H1 (cell line): ENCODE data around the gene HPS6. TPM values are rescaled to one million over a fixed set of nuclear protein-coding genes. Genes with fewer than 3 reads are reported as not detected.

Experiments
- CTCF ChIA-PET: fragments of 300-600 bp; sonication (Branson Sonifier 250); formaldehyde crosslinking; loops from one replicate; lab custom pipeline; 2021; ENCODE audit not compliant: partially characterized antibody; lab: Charles Lee
- POLR2A ChIA-PET: fragments of 300-600 bp; sonication (Branson Sonifier 250); formaldehyde crosslinking; loops from one replicate; lab custom pipeline; 2021; ENCODE audit warnings: inconsistent platforms; ENCODE audit not compliant: partially characterized antibody; lab: Charles Lee
- DNase-seq, 2 experiments: peaks; one replicate each; pipeline versions ENCODE4 v3.0.0 to v3.0.0-alpha.2; 2010 to 2022; ENCODE audit warnings: low spot score in 2 of 2, low read depth in 1 of 2, mixed read lengths in 1 of 2
- FAIRE-seq: peaks from 2 replicates; lab custom pipeline; 2011; peaks lifted over from hg19 to GRCh38; lab: Jason Lieb, UNC
- H2AFZ ChIP-seq: 2 replicates; pipeline ENCODE4 v1.8.1; 2012; ENCODE audit warnings: low read length, inconsistent platforms
- H2AK5ac ChIP-seq: 2 replicates; pipeline ENCODE4 v1.6.1; 2013; ENCODE audit warnings: low read depth, low read length
- H2BK120ac ChIP-seq: replicated peaks from 2 replicates; pipeline ENCODE3; 2013; ENCODE audit warnings: low read depth, low read length, inconsistent platforms
- H2BK12ac ChIP-seq: 2 replicates; pipeline ENCODE4 v1.6.1; 2013; ENCODE audit warnings: low read depth, low read length
- H2BK15ac ChIP-seq: 2 replicates; pipeline ENCODE4 v1.6.1; 2013; ENCODE audit warnings: low read length
- H2BK20ac ChIP-seq: 2 replicates; pipeline ENCODE4 v1.6.1; 2013; ENCODE audit warnings: low read length
- H2BK5ac ChIP-seq: 2 replicates; pipeline ENCODE4 v1.6.1; 2013; ENCODE audit warnings: low read depth, low read length
- H3K14ac ChIP-seq: 2 replicates; pipeline ENCODE4 v1.6.1; 2013; ENCODE audit warnings: inconsistent platforms; ENCODE audit not compliant: insufficient read length
- H3K18ac ChIP-seq: 2 replicates; pipeline ENCODE4 v1.6.1; 2013; ENCODE audit warnings: low read length; ENCODE audit errors: extremely low read depth
- H3K23ac ChIP-seq: 2 replicates; pipeline ENCODE4 v1.6.1; 2013; ENCODE audit warnings: inconsistent platforms; ENCODE audit not compliant: insufficient read length
- H3K23me2 ChIP-seq: 2 replicates; pipeline ENCODE4 v1.6.1; 2013; ENCODE audit warnings: low read depth, low read length
- H3K27ac ChIP-seq: 2 replicates; pipeline ENCODE4 v1.6.1; 2011; ENCODE audit warnings: low read depth, low read length, inconsistent platforms
- H3K27me3 ChIP-seq, 4 experiments: replicated peaks in 1 of 4; 1 replicate in 1 of 4; 2 replicates in 3 of 4; pipeline versions ENCODE4 v1.6.1 to v1.8.1; 2011 to 2013; ENCODE audit warnings: low read length in 3 of 4, mild to moderate bottlenecking in 3 of 4, inconsistent platforms in 2 of 4, mixed read lengths in 2 of 4, moderate library complexity in 1 of 4; ENCODE audit not compliant: control insufficient read depth in 3 of 4, insufficient read depth in 3 of 4; ENCODE audit errors: extremely low read depth in 1 of 4
- H3K36me3 ChIP-seq, 4 experiments: 2 replicates each; pipeline versions ENCODE4 v1.6.1 to v1.8.1; 2011 to 2013; ENCODE audit warnings: mild to moderate bottlenecking in 4 of 4, low read length in 3 of 4, moderate library complexity in 2 of 4, control low read depth in 1 of 4, inconsistent platforms in 1 of 4; ENCODE audit not compliant: insufficient read depth in 4 of 4, control insufficient read depth in 2 of 4
- H3K4ac ChIP-seq: replicated peaks from 2 replicates; pipeline ENCODE3; 2013; ENCODE audit warnings: low read length, low read depth, mixed read lengths, inconsistent platforms; ENCODE audit not compliant: insufficient read length
- H3K4me1 ChIP-seq, 4 experiments: replicated peaks in 1 of 4; 1 replicate in 1 of 4; 2 replicates in 3 of 4; pipeline versions ENCODE4 v1.6.1 to v1.8.1; 2011 to 2013; ENCODE audit warnings: low read length in 3 of 4, inconsistent platforms in 2 of 4, mixed read lengths in 1 of 4; ENCODE audit not compliant: insufficient read depth in 4 of 4, control insufficient read depth in 3 of 4
- H3K4me2 ChIP-seq, 2 experiments: 2 replicates each; pipeline versions ENCODE4 v1.6.1 to v1.8.1; 2011 to 2013; ENCODE audit warnings: low read depth in 2 of 2, low read length in 2 of 2, control low read depth in 1 of 2, inconsistent platforms in 1 of 2, mild to moderate bottlenecking in 1 of 2; ENCODE audit not compliant: insufficient read depth in 1 of 2
- H3K4me3 ChIP-seq, 4 experiments: fragments of 200-600, 300-600 bp in 1 of 4; sonication (generic), shearing (Covaris generic), sonication (Bioruptor Twin) in 1 of 4; 2 replicates each; pipeline versions ENCODE4 v1.5.1 to v1.8.1; 2011 to 2016; ENCODE audit warnings: low read length in 4 of 4, low read depth in 3 of 4, control low read depth in 2 of 4, inconsistent platforms in 2 of 4, mild to moderate bottlenecking in 2 of 4, mixed read lengths in 1 of 4, moderate library complexity in 1 of 4; ENCODE audit not compliant: insufficient read depth in 2 of 4; ENCODE audit errors: extremely low read depth in 1 of 4
- H3K56ac ChIP-seq: replicated peaks from 2 replicates; pipeline ENCODE3; 2013; ENCODE audit warnings: low read depth, mild to moderate bottlenecking, mixed read lengths, low read length, inconsistent platforms; ENCODE audit not compliant: insufficient read length
- H3K79me1 ChIP-seq: 2 replicates; pipeline ENCODE4 v1.6.1; 2013; ENCODE audit warnings: low read depth, low read length, control low read depth
- H3K79me2 ChIP-seq, 2 experiments: 2 replicates each; pipeline versions ENCODE4 v1.6.1 to v1.8.1; 2012 to 2013; ENCODE audit warnings: low read length in 2 of 2, mild to moderate bottlenecking in 2 of 2, inconsistent platforms in 1 of 2; ENCODE audit not compliant: insufficient read depth in 2 of 2, control insufficient read depth in 1 of 2
- H3K9ac ChIP-seq, 4 experiments: replicated peaks in 1 of 4; 1 replicate in 1 of 4; 2 replicates in 3 of 4; pipeline versions ENCODE4 v1.6.1 to v1.8.1; 2011 to 2013; ENCODE audit warnings: low read depth in 3 of 4, low read length in 3 of 4, control low read depth in 2 of 4, mild to moderate bottlenecking in 2 of 4, moderate library complexity in 2 of 4, inconsistent platforms in 1 of 4; ENCODE audit errors: extremely low read depth in 1 of 4
- H3K9me3 ChIP-seq, 2 experiments: 2 replicates each; pipeline versions ENCODE4 v1.6.1 to v1.8.1; 2012 to 2013; ENCODE audit warnings: mild to moderate bottlenecking in 2 of 2, moderate library complexity in 2 of 2, control low read depth in 1 of 2, inconsistent platforms in 1 of 2, low read depth in 1 of 2, low read length in 1 of 2, mixed read lengths in 1 of 2; ENCODE audit not compliant: insufficient read depth in 2 of 2
- H4K20me1 ChIP-seq, 2 experiments: replicated peaks in 1 of 2; 2 replicates each; pipeline versions ENCODE3 to v1.8.1; 2011 to 2013; ENCODE audit warnings: inconsistent platforms in 2 of 2, low read length in 2 of 2, mild to moderate bottlenecking in 1 of 2; ENCODE audit not compliant: insufficient read depth in 2 of 2, control insufficient read depth in 1 of 2
- H4K5ac ChIP-seq: 2 replicates; pipeline ENCODE4 v1.6.1; 2013; ENCODE audit warnings: low read length, low read depth, mixed read lengths, inconsistent platforms; ENCODE audit not compliant: insufficient read length
- H4K8ac ChIP-seq: 2 replicates; pipeline ENCODE4 v1.8.0; 2013; ENCODE audit warnings: mild to moderate bottlenecking, moderate library complexity, low read length, inconsistent platforms; ENCODE audit not compliant: insufficient read depth; ENCODE audit errors: extremely low read depth
- H4K91ac ChIP-seq: replicated peaks from 2 replicates; pipeline ENCODE3; 2013; ENCODE audit warnings: low read length, mixed read lengths, inconsistent platforms; ENCODE audit not compliant: insufficient read length
- HDAC6 ChIP-seq: IDR thresholded peaks from one replicate; pipeline ENCODE4 v1.7.1; 2012; ENCODE audit warnings: low read depth, mild to moderate bottlenecking, inconsistent platforms, low read length, moderate library complexity
- POU5F1 ChIP-seq: IDR thresholded peaks from 2 replicates; pipeline ENCODE4 v1.6.1; 2011; ENCODE audit warnings: low read depth, mild to moderate bottlenecking, low read length, moderate library complexity
- WGBS, 2 experiments: shearing (Covaris generic) in 1 of 2; methylation state at CpG; one replicate each; pipeline versions ENCODE4 v1.1.6 to v1.1.7; 2013 to 2015; ENCODE audit warnings: low lambda C conversion rate in 2 of 2, mixed read lengths in 2 of 2, inconsistent platforms in 1 of 2, low coverage in 1 of 2, missing lambda C conversion rate in 1 of 2; ENCODE audit not compliant: insufficient replicate concordance in 2 of 2, insufficient coverage in 1 of 2, insufficient read length in 1 of 2; ENCODE audit errors: extremely low coverage in 1 of 2, missing lambda C conversion rate in 1 of 2; 5-methylcytosine and 5-hydroxymethylcytosine counted together
- polyA plus RNA-seq, 7 experiments: library from polyadenylated mRNA; depleted of rRNA in 3 of 7; stranded (reverse) in 5 of 7; unstranded in 2 of 7; fragments of >200 nt in 5 of 7; fragments of 200-250 nt in 2 of 7; gene quantifications; 1 replicate in 5 of 7; 2 replicates in 1 of 7; 4 replicates in 1 of 7; pipeline versions ENCODE4 v1.2.1 to v1.2.3, GENCODE V29; 2011 to 2013; ENCODE audit warnings: missing spikeins in 2 of 7, mixed read lengths in 2 of 7
- total RNA-seq: library from RNA; stranded (reverse); fragmentation: NEBNext Ultra II Directional; extraction: Animal tissue kit (Norgen Biotek cat#: 25700); gene quantifications from 2 replicates; pipeline ENCODE4 v1.2.1, GENCODE V29; 2021

The HPS6 gene
- total and polyA plus RNA-seq, 2 of the 8 experiments (the other 6 are each of a cell fraction or from before 2014, with no cell fraction given): 10.2 to 17.7 TPM

GRCh38 chr10:102113261-102113955 is 48.3 kb downstream of the HPS6 start:
- H3K23me2 ChIP-seq: peaks cover 6% of the 10 kb centered on the region
- peaks cover 16 to 41% (median 26%) of the 10 kb centered on the region in 4 experiments for H3K4me1 ChIP-seq
- H3K27me3 ChIP-seq: no peaks in the 10 kb centered on the region
- no peak overlapping the region for H3K14ac ChIP-seq
- peak overlapping the region; percentile 68; the same call in 1 of the 2 replicates for H2AK5ac ChIP-seq
- H4K20me1 ChIP-seq: peaks cover 35 to 39% of the 10 kb centered on the region in 2 experiments
- H3K27ac ChIP-seq: no peak overlapping the region
- H2BK5ac ChIP-seq: 0 out of 2 replicates have a peak overlapping the region, but pooled peaks have one; percentile 64
- ChIA-PET CTCF (interaction anchor here (0.6 to 7.9 kb wide), 18 partner anchors 10 to 506 kb away, joined by 3 to 86 read pairs (median 4); partner anchors contain the start of gene NOLC1), POLR2A (interaction anchor here (0.6 to 5.0 kb wide), 15 partner anchors 10 to 419 kb away, joined by 3 to 34 read pairs (median 5); partner anchors contain the start of genes NOLC1 and OGA)
- H4K91ac ChIP-seq: no peak overlapping the region
- H3K4ac ChIP-seq: no peak overlapping the region
- FAIRE-seq (no peak), DNase-seq (no peak)
- H2BK15ac ChIP-seq: 0 out of 2 replicates have a peak overlapping the region, but pooled peaks have one; percentile 13
- H3K36me3 ChIP-seq: peaks cover 27 to 35% (median 31%) of the 10 kb centered on the region in 4 experiments
- H3K18ac ChIP-seq: 0 out of 2 replicates have a peak overlapping the region, but pooled peaks have one; percentile 57
- H3K23ac ChIP-seq: no peak overlapping the region
- no peak overlapping the region for H4K5ac ChIP-seq
- H2AFZ ChIP-seq: no peak overlapping the region
- no peak for TF ChIP-seq POU5F1
- TF ChIP-seq HDAC6: no peak
- no peak overlapping the region for H2BK120ac ChIP-seq
- H3K9ac ChIP-seq: peak overlapping the region in 2 of 4 experiments; percentile 53 to 80; a peak in 3 of 7 replicates
- H3K79me1 ChIP-seq: peaks cover 20% of the 10 kb centered on the region; the same call in 1 of the 2 replicates
- no peak overlapping the region; the same call in 1 of the 2 replicates for H2BK12ac ChIP-seq
- H3K56ac ChIP-seq: no peak overlapping the region
- peak overlapping the region; percentile 65 to 82 for H3K4me2 ChIP-seq
- H3K79me2 ChIP-seq: peaks cover 24 to 72% of the 10 kb centered on the region in 2 experiments
- no peak overlapping the region for H2BK20ac ChIP-seq
- H3K9me3 ChIP-seq: no peaks in the 10 kb centered on the region
- WGBS, 2 experiments: 77% methylated on average over 7 of the region's 7 CpGs; no CpG with 5 or more reads in 1 of the 2 experiments
- H3K4me3 ChIP-seq: peak overlapping the region; percentile 83 to 96 (median 88)
- H4K8ac ChIP-seq: no peak overlapping the region
